Measurements from ENCODE around the gene PSEN1.

DNA sequence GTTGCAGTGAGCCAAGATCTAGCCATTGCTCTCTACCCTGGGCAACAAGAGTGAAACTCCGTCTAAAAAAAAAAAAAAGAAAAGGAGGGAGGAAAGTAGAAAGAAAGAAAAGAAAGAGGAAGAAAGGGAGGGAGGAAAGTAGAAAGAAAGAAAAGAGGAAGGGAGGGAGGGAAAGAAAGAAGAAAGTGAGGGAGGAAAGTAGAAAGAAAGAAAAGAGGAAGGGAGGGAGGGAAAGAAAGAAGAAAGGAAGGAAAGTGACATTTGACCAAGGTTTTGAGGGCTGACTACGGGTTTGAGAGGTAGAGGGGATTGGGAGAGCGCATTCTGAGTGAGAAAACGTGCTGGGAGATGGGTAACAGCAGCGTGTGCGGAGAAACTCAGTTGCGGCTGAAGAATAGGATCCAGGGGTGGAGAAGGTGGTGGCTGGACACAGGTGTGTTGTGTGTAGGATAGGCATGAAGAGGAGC, 100.5 kb downstream of the PSEN1 start:
- TF ChIP-seq ESRRA (IDR thresholded peaks at IDR 0.05; ENCODE audit: borderline replicate concordance, low read length) (no peak), JUN (IDR thresholded peaks at IDR 0.05) (no peak), POLR2A (IDR thresholded peaks at IDR 0.05; ENCODE audit: low read length) (no peak), EP300 (IDR thresholded peaks at IDR 0.05) (no peak)
- TF ChIP-seq, protein P1, sequence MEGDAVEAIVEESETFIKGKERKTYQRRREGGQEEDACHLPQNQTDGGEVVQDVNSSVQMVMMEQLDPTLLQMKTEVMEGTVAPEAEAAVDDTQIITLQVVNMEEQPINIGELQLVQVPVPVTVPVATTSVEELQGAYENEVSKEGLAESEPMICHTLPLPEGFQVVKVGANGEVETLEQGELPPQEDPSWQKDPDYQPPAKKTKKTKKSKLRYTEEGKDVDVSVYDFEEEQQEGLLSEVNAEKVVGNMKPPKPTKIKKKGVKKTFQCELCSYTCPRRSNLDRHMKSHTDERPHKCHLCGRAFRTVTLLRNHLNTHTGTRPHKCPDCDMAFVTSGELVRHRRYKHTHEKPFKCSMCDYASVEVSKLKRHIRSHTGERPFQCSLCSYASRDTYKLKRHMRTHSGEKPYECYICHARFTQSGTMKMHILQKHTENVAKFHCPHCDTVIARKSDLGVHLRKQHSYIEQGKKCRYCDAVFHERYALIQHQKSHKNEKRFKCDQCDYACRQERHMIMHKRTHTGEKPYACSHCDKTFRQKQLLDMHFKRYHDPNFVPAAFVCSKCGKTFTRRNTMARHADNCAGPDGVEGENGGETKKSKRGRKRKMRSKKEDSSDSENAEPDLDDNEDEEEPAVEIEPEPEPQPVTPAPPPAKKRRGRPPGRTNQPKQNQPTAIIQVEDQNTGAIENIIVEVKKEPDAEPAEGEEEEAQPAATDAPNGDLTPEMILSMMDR (IDR thresholded peaks at IDR 0.05) = no peak
- TF ChIP-seq, protein P2, sequence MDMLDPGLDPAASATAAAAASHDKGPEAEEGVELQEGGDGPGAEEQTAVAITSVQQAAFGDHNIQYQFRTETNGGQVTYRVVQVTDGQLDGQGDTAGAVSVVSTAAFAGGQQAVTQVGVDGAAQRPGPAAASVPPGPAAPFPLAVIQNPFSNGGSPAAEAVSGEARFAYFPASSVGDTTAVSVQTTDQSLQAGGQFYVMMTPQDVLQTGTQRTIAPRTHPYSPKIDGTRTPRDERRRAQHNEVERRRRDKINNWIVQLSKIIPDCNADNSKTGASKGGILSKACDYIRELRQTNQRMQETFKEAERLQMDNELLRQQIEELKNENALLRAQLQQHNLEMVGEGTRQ (IDR thresholded peaks at IDR 0.05) = no peak
